ENCODE results near the gene AKR1A1.

Gene AKR1A1

DNA sequence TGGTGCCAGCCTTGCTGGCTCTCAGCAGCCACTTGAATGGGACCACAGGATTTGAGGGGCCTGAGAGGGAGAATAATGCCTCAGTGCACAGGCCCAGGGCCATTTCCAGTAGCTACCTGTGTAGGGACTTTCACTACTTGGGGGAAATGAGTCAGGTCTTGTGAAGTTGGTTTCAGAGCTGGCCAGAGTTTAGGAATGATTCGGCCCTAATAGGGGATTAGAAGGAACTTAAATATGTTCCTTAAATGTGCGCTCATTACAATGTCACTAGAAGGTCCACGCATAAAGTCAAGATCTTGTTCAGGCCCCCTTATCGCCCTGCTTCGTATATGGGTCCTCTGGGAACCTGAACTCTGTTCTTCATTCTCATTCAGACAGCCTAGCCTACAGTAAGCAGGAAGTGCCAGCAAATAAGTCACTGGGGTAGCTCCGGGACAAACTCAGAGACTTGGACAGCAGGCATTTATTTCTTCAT is 5.6 kb upstream of the AKR1A1 start:
- FAIRE-seq, result peak; percentile 54

DNA sequence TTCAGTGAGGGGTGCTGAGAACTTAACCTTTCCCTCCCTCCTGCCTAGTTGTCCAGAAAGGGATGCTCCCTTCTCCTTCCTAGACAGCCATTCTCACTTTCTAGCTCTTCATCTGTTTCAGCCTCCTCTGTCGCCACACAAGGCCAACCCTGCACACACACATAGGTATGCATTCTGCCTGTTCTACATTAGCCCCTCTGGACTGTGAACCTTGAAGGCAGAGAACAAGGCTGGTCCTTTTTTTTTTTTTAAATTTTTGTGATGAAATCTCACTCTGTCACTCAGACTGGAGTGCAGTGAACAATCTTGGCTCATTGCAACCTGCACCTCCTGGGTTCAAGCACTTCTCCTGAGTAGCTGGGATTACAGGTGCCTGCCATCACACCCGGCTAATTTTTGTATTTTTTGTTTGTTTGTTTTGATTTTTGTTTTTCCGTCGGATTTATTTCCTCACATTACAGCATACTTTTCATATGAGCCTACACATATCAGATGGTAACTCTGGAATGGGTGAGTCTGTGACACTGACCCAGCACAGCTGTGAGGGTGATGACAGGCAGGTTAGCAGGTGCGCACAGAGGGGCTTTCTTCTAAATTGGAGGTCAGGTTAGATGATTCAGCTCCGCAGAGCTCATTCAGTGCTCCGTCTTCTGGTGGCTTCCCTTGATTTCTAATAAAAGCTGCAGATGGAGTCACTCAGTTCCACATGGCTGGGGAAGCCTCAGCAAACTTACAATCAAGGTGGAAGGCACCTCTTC is 4.9 kb upstream of the AKR1A1 start:
- DNase-seq (ENCODE audit: insufficient read length, low spot score) (no peak), FAIRE-seq (peak; percentile 38)
- TF ChIP-seq POU2F2 (IDR thresholded peaks at IDR 0.05; ENCODE audit: low read depth, low read length), result no peak
- TF ChIP-seq PAX5 (IDR thresholded peaks at IDR 0.05; ENCODE audit: insufficient read depth, low read length, severe bottlenecking), result peak; percentile 53
- no peak for TF ChIP-seq POLR2AphosphoS5 (IDR thresholded peaks at IDR 0.05; ENCODE audit: low read depth, low read length)
- TF ChIP-seq SPI1 (IDR thresholded peaks at IDR 0.05; ENCODE audit: low read depth, low read length), result no peak
- no peak for TF ChIP-seq TAF1 (IDR thresholded peaks at IDR 0.05; ENCODE audit: low read depth, low read length)
- no peak for TF ChIP-seq POLR2A (IDR thresholded peaks at IDR 0.05; ENCODE audit: low read depth, low read length)

More for the DNA sequence above, 5.6 kb upstream of the AKR1A1 start:
- no peak for DNase-seq (ENCODE audit: insufficient read length, low spot score)
- TF ChIP-seq SPI1 (IDR thresholded peaks at IDR 0.05; ENCODE audit: low read depth, low read length) (peak; percentile 30; the same call in 1 of the 2 replicates), POLR2A (IDR thresholded peaks at IDR 0.05; ENCODE audit: low read depth, low read length) (no peak), TAF1 (IDR thresholded peaks at IDR 0.05; ENCODE audit: low read depth, low read length) (no peak), PAX5 (IDR thresholded peaks at IDR 0.05; ENCODE audit: insufficient read depth, low read length, severe bottlenecking) (no peak), POU2F2 (IDR thresholded peaks at IDR 0.05; ENCODE audit: low read depth, low read length) (0 out of 2 replicates have a peak, but pooled peaks have one; percentile 15), POLR2AphosphoS5 (IDR thresholded peaks at IDR 0.05; ENCODE audit: low read depth, low read length) (peak; percentile 37; the same call in 1 of the 2 replicates)

DNA sequence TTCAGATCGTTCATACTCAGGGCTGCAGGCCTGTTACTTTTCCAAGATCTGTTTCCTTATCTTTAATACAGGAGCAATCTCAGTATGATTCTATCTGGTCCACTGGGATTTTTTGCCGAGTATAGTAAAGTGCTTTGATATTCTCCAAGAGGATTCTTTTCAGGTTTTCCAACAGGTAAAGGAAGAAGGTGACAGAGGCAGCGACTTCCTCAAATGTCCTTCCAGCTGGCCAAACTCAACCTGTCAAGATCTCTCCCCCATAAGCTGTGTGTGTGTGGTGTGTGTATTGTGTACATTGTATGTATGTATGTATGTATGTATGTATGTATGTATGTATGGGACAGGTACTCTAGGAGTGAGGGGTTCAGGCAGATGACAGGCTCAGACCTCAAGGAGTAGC is 1.1 kb downstream of the AKR1A1 start:
- DNase-seq (ENCODE audit: insufficient read length, low spot score) (no peak), FAIRE-seq (no peak)
- no peak for TF ChIP-seq TAF1 (IDR thresholded peaks at IDR 0.05; ENCODE audit: low read depth, low read length)
- no peak for TF ChIP-seq POLR2AphosphoS5 (IDR thresholded peaks at IDR 0.05; ENCODE audit: low read depth, low read length)
- TF ChIP-seq PAX5 (IDR thresholded peaks at IDR 0.05; ENCODE audit: insufficient read depth, low read length, severe bottlenecking), result no peak
- peak; percentile 35 for TF ChIP-seq SPI1 (IDR thresholded peaks at IDR 0.05; ENCODE audit: low read depth, low read length)
- TF ChIP-seq POU2F2 (IDR thresholded peaks at IDR 0.05; ENCODE audit: low read depth, low read length), result no peak
- no peak for TF ChIP-seq POLR2A (IDR thresholded peaks at IDR 0.05; ENCODE audit: low read depth, low read length)

GRCh38 chr1:45552331-45552730 is 1.7 kb downstream of the AKR1A1 start:
- TF ChIP-seq TAF1 (IDR thresholded peaks at IDR 0.05; ENCODE audit: low read depth, low read length) (no peak), SPI1 (IDR thresholded peaks at IDR 0.05; ENCODE audit: low read depth, low read length) (no peak), POLR2A (IDR thresholded peaks at IDR 0.05; ENCODE audit: low read depth, low read length) (no peak), PAX5 (IDR thresholded peaks at IDR 0.05; ENCODE audit: insufficient read depth, low read length, severe bottlenecking) (no peak), POU2F2 (IDR thresholded peaks at IDR 0.05; ENCODE audit: low read depth, low read length) (no peak), POLR2AphosphoS5 (IDR thresholded peaks at IDR 0.05; ENCODE audit: low read depth, low read length) (no peak)
- FAIRE-seq (no peak), DNase-seq (ENCODE audit: insufficient read length, low spot score) (no peak)

DNA sequence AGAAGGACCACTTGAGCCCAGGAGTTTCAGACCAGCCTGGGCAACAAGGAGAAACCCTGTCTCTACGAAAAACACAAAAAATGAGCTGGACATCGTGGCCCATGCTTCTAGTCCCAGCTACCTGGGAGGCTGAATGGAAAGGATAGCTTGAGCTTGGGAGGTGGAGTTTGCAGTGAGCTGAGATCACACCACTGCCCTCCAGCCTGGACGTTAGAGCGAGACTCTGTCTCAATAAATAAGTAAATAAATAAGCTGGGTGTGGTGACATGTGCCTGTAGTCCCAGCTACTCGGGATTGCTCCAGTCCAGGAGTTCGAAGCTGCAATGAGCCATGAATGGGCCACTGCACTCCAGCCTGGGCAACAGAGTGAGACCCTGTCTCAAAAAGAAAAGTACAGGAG is 3.6 kb downstream of the AKR1A1 start:
- FAIRE-seq (no peak), DNase-seq (ENCODE audit: insufficient read length, low spot score) (no peak)
- no peak for TF ChIP-seq POU2F2 (IDR thresholded peaks at IDR 0.05; ENCODE audit: low read depth, low read length)
- no peak for TF ChIP-seq SPI1 (IDR thresholded peaks at IDR 0.05; ENCODE audit: low read depth, low read length)
- TF ChIP-seq POLR2AphosphoS5 (IDR thresholded peaks at IDR 0.05; ENCODE audit: low read depth, low read length), result no peak
- TF ChIP-seq PAX5 (IDR thresholded peaks at IDR 0.05; ENCODE audit: insufficient read depth, low read length, severe bottlenecking), result no peak
- TF ChIP-seq POLR2A (IDR thresholded peaks at IDR 0.05; ENCODE audit: low read depth, low read length), result no peak
- no peak for TF ChIP-seq TAF1 (IDR thresholded peaks at IDR 0.05; ENCODE audit: low read depth, low read length)

- DNase-seq (ENCODE audit: insufficient read length, low spot score) (no peak), FAIRE-seq (no peak)
- TF ChIP-seq POLR2A (IDR thresholded peaks at IDR 0.05; ENCODE audit: low read depth, low read length) (no peak), SPI1 (IDR thresholded peaks at IDR 0.05; ENCODE audit: low read depth, low read length) (no peak), POU2F2 (IDR thresholded peaks at IDR 0.05; ENCODE audit: low read depth, low read length) (no peak), PAX5 (IDR thresholded peaks at IDR 0.05; ENCODE audit: insufficient read depth, low read length, severe bottlenecking) (no peak)
Observed at GRCh38 chr1:45557422-45557944, 6.9 kb downstream of the AKR1A1 start.

DNA sequence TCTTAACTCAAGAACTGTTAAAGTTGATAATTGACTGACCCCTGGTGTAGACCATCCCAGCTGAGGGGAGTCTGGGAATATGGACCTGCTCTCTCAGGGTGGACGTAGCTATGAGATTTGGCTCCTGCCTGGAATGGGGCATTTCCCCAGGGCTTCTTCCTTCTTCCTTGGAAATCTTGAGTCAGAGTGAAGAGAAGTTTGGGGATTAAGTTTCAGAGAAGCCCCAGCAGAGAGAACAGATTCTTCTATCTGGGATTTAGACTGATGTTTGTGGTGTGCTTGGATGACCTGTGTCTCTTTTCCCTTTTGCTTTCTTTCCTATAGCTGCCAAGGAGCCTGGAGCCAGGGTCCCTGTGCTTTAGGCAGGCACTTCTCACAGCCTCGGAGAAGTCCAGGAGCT is 13.2 kb downstream of the AKR1A1 start:
- FAIRE-seq, result no peak
- DNase-seq (ENCODE audit: insufficient read length, low spot score), result no peak

DNA sequence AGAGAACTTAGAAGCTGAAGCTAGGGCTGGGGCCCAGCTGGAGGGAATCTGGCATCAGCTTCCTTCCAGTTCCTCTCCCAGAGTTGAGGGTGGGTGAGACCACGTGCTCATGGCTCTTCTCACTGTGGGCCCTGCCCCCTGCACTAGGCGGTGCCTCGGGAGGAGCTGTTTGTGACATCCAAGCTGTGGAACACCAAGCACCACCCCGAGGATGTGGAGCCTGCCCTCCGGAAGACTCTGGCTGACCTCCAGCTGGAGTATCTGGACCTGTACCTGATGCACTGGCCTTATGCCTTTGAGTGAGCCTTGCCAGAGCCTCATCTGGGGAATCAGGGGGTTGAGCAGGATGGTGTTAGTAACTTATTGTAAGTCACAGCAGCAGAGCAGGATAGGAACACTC is 16.1 kb downstream of the AKR1A1 start:
- TF ChIP-seq POLR2AphosphoS5 (IDR thresholded peaks at IDR 0.05; ENCODE audit: low read depth, low read length) (no peak), TAF1 (IDR thresholded peaks at IDR 0.05; ENCODE audit: low read depth, low read length) (no peak), SPI1 (IDR thresholded peaks at IDR 0.05; ENCODE audit: low read depth, low read length) (no peak), POU2F2 (IDR thresholded peaks at IDR 0.05; ENCODE audit: low read depth, low read length) (no peak), PAX5 (IDR thresholded peaks at IDR 0.05; ENCODE audit: insufficient read depth, low read length, severe bottlenecking) (no peak), POLR2A (IDR thresholded peaks at IDR 0.05; ENCODE audit: low read depth, low read length) (no peak)
- no peak for FAIRE-seq
- DNase-seq (ENCODE audit: insufficient read length, low spot score), result no peak

More for the DNA sequence above, 13.2 kb downstream of the AKR1A1 start:
- no peak for TF ChIP-seq POLR2AphosphoS5 (IDR thresholded peaks at IDR 0.05; ENCODE audit: low read depth, low read length)

- DNase-seq (ENCODE audit: insufficient read length, low spot score), result no peak
- TF ChIP-seq SPI1 (IDR thresholded peaks at IDR 0.05; ENCODE audit: low read depth, low read length) (no peak), POU2F2 (IDR thresholded peaks at IDR 0.05; ENCODE audit: low read depth, low read length) (no peak), PAX5 (IDR thresholded peaks at IDR 0.05; ENCODE audit: insufficient read depth, low read length, severe bottlenecking) (no peak), POLR2AphosphoS5 (IDR thresholded peaks at IDR 0.05; ENCODE audit: low read depth, low read length) (no peak), POLR2A (IDR thresholded peaks at IDR 0.05; ENCODE audit: low read depth, low read length) (no peak), TAF1 (IDR thresholded peaks at IDR 0.05; ENCODE audit: low read depth, low read length) (no peak)
- FAIRE-seq, result no peak
Observed at GRCh38 chr1:45567911-45568310, 17.3 kb downstream of the AKR1A1 start.

All from GM12891 (cell line).